Stimulated activated CD4-positive, alpha-beta T cell treated with anti-CD3 and anti-CD28 coated beads, Interleukin-1b, Interleukin-23, amount 100 ng/mL, for 24 hours (primary cell): Measurements from ENCODE around the gene POC1B.

Experiments used
- DNase-seq, 4 experiments: peaks; one replicate each; pipeline ENCODE4 v3.0.0-alpha.2; 2020; ENCODE audit warnings: low read depth in 4 of 4, low spot score in 1 of 4

POC1B gene

GRCh38 chr12:89424389-89424788 is 101.5 kb downstream of the POC1B start:
- no peak for DNase-seq

DNA sequence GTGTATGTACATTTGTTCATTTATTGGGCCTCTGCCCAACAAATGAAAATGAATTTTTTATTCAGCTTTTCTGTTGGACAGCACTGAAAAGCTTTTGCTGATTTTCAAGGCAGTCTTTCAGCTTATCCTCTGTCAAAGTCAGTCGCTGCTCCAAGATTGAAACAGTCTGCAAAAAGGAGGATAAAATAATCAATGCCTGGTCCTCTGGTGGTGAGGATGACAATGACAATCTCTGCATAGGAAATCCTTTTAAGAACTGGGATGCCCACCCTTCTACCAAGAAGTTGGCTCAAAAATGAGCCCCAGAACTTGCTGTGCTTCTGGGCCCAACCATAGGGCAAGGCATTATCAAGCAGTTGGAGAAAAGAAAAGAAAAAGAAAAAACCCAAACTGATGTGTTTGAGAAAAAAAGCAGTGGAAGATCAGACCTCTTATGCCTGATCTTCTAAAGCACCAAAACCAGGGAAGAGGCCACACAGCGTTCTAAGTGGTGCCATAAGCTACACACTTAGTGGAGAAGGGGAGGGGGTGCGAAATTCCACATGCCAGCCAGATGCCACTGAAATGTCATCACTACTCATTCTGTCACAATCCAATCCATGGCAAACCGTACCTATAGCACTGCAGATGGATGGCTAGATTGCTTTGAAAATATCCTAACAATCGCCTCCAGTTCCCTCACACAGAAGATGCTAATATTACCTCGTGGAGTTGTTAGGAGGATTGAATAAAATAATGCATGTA is 104.6 kb downstream of the POC1B start:
- no peak for DNase-seq

GRCh38 chr12:89418228-89418910 is 107.5 kb downstream of the POC1B start:
- no peak for DNase-seq

DNA sequence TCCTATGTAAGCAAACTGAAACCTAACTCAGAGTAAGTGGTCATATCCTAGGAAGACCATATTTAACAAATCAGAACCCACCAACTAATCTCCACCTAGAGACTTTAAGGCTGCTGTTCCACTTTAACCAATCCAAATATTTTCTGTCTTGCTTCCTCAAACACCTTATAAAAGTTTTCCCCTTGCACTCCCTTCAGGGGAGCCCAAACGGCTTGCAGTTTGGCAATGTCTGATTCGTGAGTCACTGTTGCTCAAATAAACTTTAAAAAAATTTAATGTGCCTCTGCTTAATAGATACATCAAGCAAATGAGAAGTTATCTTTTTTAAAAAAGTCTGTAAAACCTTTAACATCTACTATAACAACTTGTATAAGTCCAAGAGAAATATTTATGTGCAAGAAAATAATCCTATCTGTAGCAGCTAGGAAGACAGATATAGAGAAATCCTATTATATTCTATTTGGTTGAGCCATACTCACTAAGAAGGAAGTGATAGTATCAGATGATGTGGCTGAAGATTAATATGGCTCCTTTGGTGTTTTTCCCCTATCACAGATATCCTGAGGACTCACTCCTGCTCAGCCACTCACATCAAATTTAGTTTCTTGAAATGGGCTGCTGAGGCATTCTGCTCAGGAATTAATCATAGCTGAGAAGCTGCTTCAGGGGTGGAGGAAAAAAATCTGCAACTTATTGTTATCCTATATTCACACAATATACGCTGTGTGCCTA is 108.4 kb downstream of the POC1B start:
- DNase-seq: no peak

GRCh38 chr12:89416049-89416792 is 109.6 kb downstream of the POC1B start:
- DNase-seq: no peak

- DNase-seq: no peak
Measured at GRCh38 chr12:89414851-89415250, 111.0 kb downstream of the POC1B start.

- no peak for DNase-seq
Measured at GRCh38 chr12:89414322-89414721, 111.5 kb downstream of the POC1B start.

DNA sequence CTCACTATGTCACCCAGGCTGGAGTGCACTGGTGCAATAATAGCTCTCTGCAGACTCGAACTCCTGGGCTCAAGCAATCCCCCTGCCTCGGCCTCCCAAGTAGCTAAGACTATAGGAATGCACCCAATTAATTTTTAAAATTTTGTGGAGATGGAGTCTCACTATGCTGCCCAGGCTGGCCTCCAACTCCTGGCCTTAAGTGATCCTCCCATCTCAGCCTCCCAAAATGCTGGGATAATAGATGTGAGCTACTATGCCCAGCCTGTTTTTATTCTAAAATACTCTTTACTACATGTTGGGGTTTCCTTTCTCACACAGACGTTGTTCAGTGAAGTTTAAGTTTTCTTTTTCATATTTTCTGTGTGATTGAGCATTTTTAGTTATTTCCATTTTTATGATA is 112.6 kb downstream of the POC1B start:
- no peak for DNase-seq

DNA sequence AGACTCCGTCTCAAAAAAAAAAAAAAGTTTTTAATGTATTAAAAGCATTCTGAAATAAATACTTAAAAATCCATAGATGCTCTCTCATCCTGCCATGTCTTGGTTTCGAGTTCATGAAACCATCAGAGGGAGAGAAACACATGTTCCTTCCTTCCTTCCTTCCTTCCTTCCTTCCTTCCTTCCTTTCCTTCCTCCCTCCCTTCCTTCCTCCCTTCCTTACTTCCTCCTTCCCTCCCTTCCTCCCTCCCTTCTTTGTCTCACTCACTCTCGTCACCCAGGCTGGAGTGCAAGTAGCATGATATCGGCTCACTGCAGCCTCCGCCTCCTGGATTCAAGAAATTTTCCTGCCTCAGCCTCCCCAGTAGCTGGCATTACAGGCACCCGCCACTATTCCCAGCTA is 113.2 kb downstream of the POC1B start:
- no peak for DNase-seq

- no peak for DNase-seq
Measured at GRCh38 chr12:89411846-89412245, 114.0 kb downstream of the POC1B start.

DNA sequence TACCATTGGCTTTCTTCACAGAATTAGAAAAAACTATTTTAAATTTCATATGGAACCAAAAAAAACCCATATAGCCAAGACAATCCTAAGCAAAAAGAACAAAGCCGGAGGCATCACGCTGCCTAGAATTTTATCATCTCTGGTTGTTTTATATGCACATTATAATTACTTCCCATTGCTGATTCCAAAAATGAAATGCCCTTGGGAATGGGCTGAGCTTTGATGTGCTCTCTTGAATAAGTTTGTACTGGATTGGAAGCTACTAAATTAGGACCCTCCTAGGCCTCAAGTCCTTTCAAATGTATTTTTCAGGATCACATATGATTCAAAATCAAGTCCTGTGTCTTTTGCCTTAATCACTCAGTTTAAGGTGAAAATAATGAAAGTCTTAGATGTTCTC is 114.6 kb downstream of the POC1B start:
- DNase-seq: no peak

DNA sequence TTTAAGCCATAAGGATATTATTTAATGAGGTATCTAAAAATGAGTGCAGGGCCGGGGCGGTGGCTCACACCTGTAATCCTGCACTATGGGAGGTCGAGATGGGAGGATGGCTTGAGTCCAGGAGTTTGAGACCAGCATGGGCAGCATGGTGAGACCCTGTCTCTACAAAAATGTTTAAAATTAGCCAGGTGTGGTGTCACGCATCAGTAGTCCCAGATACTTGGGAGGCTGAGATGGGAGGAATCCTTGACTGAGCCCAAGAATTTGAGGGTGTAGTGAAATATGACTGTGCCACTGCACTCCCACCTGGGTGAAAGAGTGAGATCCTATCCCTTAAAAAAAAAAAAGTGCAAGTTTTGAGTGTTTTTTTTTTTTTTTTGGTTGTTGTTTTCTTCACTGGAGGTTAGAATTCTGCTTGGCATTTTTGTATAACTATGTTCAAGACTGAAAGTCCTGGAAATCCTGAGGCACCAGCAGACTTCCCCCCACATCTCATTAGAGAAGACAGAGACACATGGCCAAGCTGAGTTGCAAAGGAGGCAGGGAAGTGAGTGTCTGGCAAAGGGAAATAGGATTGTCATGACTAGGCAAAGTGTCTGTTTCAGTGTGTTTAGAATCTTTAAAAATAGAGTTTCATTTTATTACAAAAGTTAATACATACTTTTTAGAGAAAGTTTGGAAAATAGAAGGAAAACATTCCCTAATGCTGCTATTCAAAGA is 120.1 kb downstream of the POC1B start:
- DNase-seq: no peak

- DNase-seq: no peak
Measured at GRCh38 chr12:89401433-89402058, 124.3 kb downstream of the POC1B start.

DNA sequence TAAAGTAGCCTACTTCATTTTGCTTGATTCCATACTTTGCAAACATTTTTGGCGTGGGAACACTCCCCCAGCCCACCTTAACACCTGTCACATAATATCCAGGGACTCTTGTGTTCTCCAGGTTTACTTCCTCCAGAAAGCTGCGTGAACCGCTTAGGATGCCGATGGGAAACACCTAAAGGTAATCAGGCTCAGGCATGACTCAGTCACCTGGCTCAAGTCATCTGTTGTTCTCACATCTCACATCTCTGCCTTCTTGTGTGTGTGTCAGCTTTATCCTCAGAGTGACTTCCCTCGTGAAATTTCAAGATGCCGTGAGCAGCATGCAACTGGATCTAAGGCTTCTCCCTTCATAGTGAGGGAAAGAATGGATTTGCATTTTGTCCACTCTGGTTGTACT is 125.4 kb downstream of the POC1B start:
- no peak for DNase-seq

DNA sequence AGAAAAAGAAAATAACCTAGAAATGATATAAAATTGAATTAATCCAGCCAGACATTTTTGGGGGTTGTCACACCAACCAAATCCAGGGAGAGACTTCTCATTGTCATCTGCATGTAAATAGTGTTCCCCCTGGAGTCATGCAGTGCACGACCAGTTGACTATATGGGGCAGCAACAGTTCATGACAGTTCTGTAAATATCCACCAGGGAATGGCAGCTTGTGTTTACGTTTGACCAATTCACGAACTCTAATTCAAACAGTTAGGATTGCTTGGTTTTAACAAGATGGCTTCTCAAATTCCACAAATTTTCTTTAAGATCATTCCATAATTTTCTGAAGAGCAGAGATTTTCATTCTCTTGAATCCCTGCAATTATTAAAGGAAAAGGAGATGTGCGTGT is 130.1 kb downstream of the POC1B start:
- DNase-seq: no peak

GRCh38 chr12:89393551-89394121 is 132.2 kb downstream of the POC1B start:
- no peak for DNase-seq

DNA sequence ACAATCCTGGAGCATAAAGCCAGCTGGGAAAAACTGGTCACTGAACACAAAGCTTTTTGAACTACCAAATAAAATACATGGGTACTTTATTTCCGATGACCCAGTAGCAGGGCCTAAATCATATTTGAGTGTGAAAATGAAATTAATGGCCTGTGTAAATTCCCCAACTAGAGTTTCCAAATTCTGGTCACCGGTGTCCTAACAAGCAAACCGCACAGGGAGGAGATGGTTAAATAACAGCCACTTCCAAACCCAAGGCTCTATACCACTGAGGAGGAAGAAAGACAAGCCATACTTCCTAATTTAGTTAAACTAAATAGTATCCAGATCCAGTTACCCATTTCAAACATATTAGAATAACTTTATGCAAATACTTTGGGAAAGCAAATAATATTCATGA is 133.5 kb downstream of the POC1B start:
- DNase-seq: no peak

DNA sequence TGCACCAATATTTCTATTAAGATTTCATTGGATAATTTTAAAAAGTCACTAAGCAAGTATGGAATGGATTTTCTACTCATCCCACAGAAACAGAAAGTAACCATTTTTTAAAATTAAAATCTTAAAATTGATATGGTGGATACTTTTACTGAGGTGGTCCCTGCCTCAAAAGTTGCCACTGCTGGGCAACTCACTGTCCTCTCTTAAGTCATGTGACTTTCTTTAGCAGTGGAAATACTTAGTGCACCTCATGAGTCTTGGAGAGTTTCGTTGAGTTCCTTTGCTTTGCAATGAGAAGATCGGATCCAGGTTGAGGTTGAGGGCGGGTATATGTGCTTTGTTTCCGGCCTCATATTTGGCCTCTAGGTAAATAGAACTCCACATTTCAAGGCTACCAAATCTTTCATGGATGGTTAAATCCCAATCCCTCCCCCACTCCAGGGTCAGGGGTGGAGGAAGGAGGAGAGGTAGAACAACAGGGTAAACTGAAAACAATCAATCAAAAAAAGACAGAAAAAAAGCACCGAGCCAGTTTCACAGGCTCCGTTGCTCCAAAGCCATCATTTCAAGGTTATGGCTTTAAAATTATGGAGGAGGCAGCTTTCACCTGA is 134.0 kb downstream of the POC1B start:
- no peak for DNase-seq

GRCh38 chr12:89390802-89391673 is 134.8 kb downstream of the POC1B start:
- DNase-seq: no peak
